RPMI8226 (cell line): Measurements from ENCODE around the gene ADAM19.

Experiments used
- DNase-seq: peaks from one replicate; pipeline ENCODE4 v3.0.0-alpha.2; 2015

ADAM19 gene

DNA sequence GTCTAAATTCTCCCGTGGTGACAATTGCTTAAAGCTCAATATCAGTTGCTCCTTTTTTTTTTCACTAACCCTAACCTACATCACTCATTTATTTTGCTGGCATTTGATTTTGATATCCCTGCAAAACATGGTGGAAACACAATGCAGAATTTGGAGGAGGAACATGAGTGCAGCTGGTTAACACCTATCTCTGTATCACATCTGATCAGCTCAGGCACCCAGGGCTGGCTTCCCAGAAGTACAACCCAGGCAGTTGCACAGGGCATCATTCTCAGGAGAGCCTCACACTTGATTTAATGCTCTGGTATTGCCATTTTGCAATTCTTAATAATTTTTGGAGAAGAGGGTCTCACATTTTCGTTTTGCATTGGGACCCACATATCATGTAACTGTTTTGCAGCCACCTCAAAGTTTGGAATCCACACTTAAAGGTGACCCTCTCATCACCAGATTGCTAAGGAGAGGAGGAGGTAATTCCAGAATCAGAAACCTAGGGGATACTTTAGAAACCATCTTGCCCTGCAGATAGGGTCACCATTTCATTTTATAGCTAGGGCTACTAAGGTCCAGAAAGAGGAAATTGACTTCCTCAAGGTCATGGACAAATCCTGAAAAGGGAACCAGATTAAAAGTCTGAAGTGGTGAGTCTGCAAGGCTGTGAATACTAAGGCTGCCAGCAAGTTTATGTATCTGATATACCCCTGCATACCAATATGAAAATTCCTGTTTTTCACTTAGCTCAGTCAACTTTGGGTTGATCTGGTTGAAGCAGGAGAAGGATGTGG lies 19.3 kb upstream of the ADAM19 start:
- DNase-seq = no peak

DNA sequence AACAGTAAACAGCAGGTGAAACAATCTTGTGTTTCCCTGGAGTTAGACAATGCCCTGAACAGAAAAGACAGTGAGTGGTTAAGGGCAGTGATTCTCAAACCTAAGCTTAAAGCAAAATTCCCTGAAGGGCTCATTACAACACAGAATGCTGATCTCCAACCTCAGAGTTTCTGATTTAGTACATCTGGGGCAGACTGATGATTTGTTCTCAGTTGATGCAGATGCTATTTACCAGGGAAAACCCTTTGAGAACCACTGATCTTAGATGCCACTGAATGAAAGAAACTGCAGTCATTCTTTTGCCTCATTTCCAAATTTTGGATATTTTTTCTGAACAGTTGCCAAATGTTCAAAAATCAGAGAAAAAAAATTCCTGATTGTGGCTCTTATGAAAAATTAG lies 18.7 kb upstream of the ADAM19 start:
- DNase-seq = no peak

DNA sequence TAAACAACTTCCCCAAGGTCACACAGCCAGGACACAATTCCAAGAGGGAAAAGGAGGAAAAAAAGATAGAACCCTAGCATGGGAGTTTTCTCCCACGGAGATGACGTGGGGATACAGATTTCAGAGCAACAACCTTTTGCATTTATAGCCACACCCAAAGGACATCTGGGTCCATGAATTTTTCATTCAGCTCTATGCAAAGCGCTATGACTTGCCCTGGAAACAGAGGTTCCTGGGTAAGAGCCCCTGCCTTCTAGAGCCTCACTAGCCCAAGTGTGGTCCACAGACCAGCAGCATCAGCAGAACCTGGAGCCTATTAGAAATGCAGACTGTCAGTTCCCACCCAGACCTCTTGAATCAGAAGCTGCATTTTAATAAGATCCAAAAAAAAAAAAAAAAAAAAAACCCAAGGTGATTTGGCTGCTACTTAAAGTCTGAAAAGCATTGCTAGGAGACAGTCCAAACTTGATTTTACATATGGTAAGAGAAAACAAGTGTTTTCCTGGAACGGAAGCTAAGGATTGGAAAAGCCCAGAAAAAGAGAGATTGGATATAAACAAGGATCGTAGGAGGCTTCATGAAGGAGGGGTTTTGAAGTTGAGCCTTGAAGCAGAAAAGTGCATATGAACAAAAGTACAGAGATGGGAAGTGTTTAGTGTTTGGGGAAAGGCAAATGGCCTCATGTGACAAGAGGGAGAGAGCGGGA lies 17.6 kb upstream of the ADAM19 start:
- DNase-seq = no peak

DNA sequence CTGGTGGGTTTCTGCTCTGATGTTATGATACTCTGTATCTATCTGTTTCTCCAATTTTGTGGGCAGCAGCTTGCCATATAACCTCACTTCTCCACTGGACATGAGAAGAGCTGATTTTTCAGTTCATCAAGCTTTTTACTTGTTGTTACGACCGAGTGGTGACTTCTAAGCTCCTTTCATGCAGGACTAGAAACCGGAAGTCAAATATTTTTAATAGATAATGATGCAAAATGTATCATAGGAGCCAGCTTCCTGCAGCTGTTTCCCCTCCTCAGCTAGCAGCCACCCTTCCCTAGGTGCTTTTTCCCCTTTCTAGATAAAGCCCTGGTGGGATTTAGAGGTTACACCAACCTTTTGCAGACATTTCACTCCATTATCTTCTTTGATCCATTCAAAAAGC lies 17.0 kb upstream of the ADAM19 start:
- DNase-seq = no peak

DNA sequence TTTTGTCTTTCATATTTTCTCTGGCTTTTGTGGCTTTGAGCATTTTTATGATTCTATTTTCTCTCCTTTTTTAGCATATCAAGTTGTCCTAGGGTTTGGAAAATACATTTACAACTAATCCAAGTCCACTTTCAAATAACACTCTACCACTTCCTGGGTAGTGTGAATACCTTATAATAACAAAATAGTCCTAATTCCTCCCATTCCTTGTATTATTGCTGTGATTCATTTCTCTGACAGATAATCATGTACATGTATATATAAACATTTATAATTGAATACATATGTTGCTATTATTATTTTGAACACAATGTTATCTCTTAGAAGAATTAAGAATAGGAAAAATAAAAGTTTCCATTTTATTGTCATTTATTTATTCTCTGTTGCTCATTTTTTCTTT lies 14.9 kb upstream of the ADAM19 start:
- no peak for DNase-seq

DNA sequence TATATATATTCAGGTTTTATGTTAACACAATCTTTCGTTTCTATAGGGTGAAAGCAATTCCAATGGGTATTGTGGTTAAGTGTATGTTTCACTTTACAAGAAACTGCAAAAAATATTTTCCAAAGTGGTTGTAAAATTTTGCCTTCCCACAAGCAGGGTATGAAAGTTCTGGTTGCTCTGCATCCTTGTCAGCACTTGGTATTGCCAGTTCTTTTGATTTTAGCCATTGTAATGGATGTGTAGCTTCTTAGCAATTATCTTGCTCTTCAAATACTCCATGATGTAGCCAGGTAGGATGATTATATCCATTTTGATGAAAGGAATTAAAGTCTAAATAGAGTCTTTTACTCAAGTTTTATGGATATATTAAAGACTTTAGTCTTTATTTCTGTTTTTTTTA lies 9.1 kb upstream of the ADAM19 start:
- DNase-seq = no peak

DNA sequence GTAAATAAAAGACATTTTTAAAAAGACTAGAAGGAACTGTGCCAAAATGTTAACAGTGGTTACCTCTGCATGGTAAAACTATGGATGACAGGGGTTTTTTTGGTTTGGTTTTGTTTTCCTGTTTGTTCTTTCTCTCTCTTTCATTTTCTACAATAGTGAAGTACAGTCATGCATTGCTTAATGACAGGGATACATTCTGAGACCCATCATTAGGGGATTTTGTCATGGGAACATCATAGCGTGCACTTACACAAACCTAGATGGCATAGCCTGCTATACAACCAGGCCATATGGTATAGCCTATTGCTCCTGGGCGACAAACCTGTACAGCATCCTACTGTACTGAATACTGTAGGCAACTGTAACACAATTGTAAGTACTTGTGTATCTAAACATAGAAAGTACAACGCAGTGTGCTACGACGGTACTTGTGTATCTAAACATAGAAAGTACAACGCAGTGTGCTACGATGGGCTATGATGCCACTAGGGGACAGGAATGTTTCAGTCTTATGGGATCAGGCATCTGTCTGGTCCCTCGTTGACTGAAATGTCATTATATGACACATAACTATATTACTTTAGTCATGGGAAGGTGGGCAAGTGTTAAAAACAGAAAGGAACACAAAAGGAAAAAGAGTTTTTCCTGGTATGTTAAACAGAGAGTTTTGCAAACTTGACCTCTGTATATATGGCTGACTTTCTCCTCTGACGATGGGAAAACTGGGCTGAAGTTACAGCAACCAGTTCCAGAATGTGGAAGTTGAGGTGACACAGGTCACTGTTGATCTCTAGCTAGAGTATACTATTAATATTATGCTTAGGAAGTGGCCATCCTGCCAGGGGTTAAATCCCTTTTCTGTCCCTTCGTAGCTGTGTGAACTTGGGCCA lies 7.4 kb upstream of the ADAM19 start:
- DNase-seq = no peak

DNA sequence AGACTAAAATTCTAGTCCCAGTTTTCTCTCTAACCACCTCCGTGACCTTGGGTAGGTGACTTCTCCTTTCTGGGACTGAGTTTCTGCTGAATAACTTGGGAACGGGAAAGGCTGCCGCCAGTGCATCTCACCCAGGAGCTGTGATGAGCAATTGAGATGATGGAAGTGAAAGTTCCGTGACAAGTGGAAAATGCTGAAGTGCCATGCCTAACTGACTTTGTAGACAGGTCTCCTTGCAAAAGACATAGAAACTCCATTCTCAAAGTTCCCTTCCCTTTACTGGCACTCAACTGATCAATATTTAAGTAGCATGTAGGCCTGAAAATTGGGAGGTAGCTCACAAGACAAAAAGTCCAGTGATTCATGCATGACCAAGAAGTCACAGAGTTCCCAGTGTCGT lies 6.3 kb upstream of the ADAM19 start:
- no peak for DNase-seq

DNA sequence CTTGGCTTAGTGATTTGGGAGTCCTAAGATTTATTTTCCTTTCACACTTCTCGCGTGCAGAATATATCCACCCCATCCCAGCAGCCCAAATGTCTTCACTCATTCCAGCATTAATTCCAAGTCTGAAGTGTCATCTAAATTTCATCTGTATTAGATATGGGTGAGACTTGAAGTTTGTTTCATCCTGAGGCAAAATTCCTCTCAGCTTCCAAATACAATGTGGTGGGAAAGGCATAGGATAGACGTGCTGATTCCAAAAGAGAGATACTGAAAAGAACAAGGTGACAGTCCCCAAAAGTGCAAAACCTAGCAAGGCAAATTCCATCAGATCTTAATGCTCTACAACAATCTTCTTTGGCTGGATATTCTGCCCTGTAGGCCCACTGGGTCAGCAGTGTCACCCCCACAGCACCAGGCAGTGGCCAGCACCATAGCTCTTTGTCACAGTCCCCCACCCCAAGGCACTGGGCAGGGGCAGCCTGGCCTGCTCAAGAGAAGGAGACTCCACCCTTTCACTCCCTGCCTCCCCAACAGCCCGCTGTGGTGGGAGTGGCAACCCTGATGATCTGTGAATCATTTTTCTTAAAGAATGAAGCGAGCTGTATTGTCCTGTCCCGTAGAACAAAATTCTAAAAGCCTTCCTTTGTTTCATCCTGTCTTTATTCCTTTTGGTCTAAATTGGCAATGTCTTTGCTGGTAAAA lies 2.7 kb upstream of the ADAM19 start:
- no peak for DNase-seq

DNA sequence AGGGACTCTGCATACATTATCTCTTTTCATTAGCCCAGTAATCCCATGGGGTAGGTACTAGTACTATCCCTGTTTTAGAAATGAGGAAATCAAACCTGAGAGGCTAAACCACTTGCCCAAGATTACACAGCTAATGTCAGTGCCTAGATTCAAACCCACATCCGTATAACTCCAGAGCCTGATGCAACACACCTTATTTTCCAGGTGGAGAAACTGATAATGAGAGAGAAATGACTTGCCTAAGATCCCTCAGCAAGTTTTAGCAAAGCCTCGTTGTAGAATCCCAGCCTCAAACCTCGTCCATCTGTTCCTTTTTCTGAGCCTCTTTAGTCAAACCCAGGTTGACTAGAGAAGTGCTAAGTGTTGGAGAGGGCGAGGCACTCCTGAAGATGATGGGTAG lies 1.1 kb upstream of the ADAM19 start:
- DNase-seq = no peak

DNA sequence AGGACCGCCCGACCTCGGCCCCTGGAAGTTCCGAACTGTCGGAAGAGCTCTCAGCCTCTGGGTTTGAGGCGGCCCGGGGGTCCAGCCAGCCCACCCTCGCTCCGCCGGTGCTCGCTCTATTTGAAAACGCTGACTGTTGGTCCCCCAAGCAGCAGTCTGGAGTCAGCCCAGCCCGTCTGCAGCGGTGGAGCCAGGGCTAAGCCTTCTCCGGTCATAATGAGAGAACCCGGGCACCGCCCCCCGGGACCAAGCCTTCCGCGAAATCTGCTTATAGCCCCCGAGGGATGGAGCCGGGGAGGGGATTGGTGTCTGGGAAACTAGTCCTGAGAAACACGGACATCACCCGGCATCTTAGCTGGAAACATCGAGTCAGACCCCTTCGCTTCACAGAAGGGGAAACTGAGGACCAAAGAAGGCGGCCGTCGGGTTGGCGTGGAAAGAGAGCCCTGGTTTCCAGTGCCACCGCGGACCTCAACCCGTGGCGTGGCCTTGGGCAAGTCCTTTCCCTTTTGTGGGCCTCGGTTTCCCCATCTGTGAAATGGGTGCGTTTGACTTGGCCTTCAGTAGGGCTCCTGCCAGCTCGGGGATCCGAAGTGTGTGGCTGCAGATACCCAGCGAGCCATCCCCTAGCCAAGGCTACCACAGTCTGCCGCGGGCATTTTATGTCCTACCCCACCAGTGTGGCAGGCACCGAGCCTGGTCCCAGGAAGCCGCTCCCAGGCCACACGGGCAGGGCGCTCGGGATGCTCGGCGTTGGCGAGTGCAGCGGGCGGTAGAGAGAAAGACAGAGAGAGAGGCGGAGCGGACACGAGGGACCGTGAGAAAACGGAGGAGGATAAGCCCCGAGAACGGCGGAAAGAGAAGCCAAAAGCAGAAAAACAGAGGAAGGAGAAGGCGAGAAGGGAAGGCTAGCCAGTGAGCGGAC lies 857 bp downstream of the ADAM19 start:
- peak; percentile 31 for DNase-seq

DNA sequence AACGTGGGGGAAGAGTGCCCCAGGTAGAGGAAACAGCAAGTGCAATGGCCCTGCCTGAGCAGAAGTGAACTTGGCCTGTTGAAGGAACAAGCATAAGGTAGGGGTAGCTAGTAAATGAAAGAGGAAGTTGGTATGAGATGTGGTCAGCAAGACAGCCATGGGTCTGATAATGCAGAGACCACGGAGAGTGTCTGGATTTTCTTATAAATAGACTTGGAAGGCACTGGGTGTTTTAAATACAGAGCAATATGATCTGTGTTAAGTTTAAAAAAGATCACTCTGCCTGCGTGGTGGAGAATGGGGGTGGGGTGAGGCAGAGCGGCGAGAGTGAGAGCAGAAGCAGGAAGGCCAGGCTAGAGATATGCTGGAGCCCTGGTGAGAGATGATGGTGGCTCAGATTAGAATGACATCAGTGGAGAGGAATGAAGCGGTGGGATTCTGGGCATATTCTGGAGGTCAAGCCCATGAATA lies 4.2 kb downstream of the ADAM19 start:
- peak; percentile 81 for DNase-seq

DNA sequence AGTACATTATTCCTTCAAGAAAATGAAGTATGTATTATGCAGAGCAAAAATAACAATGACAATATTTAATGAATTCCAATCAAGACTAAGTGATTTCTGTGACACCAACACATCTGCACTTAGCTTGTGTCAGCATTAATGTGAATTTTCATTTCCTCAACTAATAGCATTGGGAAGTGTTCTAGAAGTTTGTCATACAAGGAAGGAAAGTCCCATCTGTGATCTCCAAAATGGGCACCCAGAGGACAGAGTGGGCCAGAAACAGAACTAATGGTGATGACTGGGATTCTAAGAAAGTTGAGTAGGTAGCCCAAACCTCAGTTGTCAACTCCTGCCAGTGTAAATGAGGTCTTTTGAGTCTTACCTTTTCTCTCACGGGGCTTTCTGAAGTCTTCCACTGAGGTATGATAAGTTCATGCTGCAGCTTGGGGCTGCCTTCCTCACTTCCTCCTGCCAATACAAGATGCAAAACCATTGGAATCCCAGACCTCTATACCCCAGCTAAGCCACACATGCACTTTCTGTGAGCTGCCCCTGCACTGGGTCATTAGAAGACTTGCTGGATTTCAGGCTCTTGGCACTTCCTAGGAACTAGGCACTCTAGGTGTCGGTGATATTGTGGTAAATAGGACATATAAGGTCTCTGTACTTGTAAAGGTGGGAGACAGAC lies 4.9 kb downstream of the ADAM19 start:
- DNase-seq = peak; percentile 23

DNA sequence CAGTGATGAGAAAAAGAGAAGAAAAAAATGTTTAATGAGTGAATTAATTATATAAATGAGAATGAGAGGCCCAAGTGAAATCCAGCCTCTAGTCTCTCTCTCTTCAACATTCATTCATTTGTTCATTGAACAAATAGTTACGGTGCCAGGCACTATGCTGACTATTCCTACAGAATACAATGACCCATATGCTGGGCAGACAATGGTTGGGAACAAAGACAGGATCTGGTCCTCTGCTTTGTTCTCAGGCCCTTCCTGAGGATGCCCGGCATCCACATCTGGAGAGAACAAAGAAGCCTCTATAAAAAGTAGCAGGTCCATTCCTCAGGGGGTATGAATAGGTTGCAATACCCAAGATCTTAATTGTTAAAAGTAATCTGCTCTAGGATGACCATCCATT lies 6.9 kb downstream of the ADAM19 start:
- no peak for DNase-seq

DNA sequence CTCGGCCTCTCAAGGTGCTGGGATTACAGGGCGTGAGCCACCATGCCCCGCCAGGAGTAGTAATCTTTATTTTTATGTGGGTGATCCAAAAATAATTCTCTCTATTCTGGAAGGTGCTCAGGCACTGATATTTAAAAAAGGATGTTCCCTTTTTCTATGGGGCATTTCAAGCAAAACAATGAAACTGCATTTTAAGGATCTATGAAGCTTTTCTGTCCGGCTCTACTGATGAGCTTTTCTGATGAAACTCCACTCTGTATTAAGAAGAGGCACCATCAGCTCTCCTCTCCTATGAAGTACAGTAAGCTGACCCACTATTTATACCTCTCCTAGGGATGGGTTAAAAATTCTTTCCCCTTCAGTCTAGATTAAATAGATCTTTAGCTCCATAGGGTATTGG lies 7.4 kb downstream of the ADAM19 start:
- DNase-seq = no peak

DNA sequence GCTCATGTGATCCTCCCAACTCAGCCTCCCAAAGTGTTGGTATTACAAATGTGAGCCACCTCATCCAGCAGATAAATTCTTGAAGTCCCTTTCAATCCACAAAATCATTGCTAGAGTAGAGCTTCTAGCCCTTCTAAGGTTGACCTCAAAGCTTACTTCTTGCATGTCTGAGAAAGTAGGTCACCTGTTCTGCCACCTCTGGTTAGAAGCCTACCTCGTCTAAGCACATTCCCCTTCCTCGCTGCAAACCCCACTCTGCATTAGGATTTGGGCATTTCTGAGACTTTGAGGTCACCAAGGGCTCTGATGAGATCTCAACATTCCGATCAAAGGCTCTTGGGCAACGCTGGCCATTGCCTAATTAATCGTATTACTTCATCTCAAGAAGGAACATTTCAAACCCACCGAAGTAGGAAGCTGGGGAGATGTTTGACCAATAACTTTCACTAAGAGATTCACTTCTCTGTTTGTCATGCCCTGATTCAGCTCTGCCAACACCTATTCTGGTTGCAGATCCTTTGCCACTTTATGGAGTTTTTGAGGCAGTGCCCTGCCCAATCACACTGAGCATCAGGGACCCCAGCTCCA lies 8.6 kb downstream of the ADAM19 start:
- no peak for DNase-seq

DNA sequence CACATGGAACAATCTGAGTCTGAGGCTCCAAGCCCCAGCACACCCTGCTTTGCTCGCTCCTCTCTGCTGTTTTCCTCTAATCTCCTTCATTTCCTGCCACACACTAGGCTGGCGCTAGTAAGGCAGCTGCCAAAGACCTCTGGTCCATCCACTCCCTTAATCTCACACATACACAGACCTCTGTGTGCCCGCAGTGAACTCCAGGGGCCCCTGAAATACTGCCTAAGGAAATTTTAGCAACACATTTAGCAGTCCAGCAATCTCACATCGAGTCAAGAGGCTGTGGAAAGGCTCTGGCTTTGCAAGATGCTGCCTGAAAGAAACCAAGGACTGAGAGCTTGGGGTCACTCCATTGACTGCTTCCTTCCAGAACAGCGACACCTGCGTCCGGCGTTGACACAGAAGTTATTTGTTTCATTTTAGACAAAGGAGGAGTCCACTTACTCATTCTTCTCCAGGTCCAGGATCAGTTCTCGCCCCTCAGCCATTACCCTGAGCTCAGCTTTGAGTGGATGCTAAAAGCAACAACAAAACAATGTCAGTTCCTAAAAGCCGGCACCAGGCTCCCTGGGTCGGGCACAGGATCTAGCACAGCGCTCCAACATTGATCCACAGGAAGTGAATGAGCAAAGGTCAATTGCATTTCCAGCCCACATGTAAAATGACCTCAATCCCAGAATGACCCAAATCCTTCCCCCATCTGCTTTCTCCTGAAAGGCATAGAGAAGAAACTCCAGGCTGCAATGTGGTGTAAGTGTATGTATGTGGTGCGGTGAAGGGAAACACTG lies 11.5 kb downstream of the ADAM19 start:
- no peak for DNase-seq

DNA sequence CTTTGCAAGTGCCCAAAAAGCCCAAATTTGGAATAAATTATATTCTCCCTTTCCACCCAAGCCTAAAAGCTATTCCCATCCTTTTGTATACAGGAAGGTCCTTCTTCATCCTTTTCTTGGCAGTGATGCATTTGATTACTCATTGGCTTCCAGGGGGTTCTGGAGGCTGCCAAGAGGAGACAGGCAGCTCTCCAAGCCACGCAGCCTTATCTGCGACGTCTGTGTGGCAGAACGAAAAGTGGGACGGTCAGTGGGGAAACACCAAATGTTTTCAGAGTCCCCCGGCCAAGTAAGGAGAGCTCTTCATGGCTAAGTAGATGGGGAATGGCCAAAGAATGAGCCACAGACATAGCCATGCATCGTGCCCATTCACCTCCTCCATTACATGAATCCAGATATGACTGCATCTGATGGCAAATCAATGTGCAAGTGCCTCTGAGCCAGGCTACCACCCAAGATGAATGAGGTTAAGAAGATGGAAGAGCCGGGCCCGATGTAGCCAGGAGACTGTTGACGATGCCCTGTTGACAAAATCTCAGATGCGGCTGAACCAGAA lies 12.1 kb downstream of the ADAM19 start:
- no peak for DNase-seq

DNA sequence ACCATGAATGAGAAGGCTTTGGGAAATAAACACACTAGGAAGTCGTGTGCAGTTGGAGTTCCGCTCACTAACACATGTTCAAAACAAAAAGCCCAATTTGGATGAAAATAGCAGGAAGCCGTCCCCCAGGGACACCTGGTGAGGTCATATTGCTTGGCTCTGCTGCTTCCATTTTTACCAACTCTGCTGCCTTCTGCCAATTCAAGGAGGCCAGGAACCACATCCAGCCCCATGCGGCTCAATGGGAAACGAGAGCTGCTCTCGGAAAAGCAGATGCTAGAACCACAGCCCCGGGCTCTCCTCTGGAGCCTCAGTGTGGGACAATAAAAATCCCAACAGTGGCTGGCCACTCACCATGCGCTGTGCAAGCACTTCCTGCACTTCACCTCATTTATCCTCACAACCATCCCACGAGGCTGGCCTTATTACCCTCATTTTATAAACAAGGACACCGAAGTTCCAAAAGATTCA lies 13.4 kb downstream of the ADAM19 start:
- no peak for DNase-seq
